PFSK-1 (cell line): ENCODE results near the gene ANKRD13B.

ENCODE experiments used
- FOXP2 ChIP-seq: optimal IDR thresholded peaks from 2 replicates; pipeline ENCODE3; 2011; ENCODE audit warnings: borderline replicate concordance, control low read depth, inconsistent platforms; ENCODE audit not compliant: insufficient read depth; ENCODE audit errors: extremely low read length, extremely low read depth
- POLR2AphosphoS5 ChIP-seq: IDR thresholded peaks from 2 replicates; pipeline ENCODE4 v1.6.1; 2012; ENCODE audit warnings: low read depth, mild to moderate bottlenecking, control low read depth, low read length, moderate library complexity
- REST ChIP-seq, 2 experiments: IDR thresholded peaks; 2 replicates each; pipeline versions ENCODE4 v1.6.1 to v1.8.0; 2011 to 2012; ENCODE audit warnings: low read depth in 2 of 2, low read length in 2 of 2, control low read depth in 1 of 2, inconsistent platforms in 1 of 2, mild to moderate bottlenecking in 1 of 2, moderate library complexity in 1 of 2; ENCODE audit not compliant: insufficient read depth in 1 of 2
- SIN3A ChIP-seq: IDR thresholded peaks from 2 replicates; pipeline ENCODE4 v1.6.1; 2012; ENCODE audit warnings: mild to moderate bottlenecking, low read length, moderate library complexity, borderline replicate concordance; ENCODE audit not compliant: insufficient read depth
- TAF1 ChIP-seq: IDR thresholded peaks from 2 replicates; pipeline ENCODE4 v1.6.1; 2012; ENCODE audit warnings: low read length, control low read depth, borderline replicate concordance; ENCODE audit not compliant: insufficient read depth

Gene ANKRD13B

GRCh38 chr17:29595107-29595942, 2.4 kb downstream of the ANKRD13B start:
- TF ChIP-seq SIN3A: no peak
- TF ChIP-seq TAF1: no peak
- no peak for TF ChIP-seq FOXP2
- TF ChIP-seq REST (IDR thresholded peaks at IDR 0.05; ENCODE audit: insufficient read depth in 1 of 2, low read depth in 2 of 2, low read length in 2 of 2): no peak
- no peak for TF ChIP-seq POLR2AphosphoS5

GRCh38 chr17:29595943-29596774, 3.2 kb downstream of the ANKRD13B start:
- no peak for TF ChIP-seq SIN3A

- TF ChIP-seq TAF1 (no peak), FOXP2 (no peak), SIN3A (no peak), POLR2AphosphoS5 (no peak), REST (IDR thresholded peaks at IDR 0.05; ENCODE audit: insufficient read depth in 1 of 2, low read depth in 2 of 2, low read length in 2 of 2) (no peak)
Observed at GRCh38 chr17:29596811-29597210, 3.9 kb downstream of the ANKRD13B start.

GRCh38 chr17:29597361-29598172, 4.6 kb downstream of the ANKRD13B start:
- TF ChIP-seq TAF1 (no peak), REST (IDR thresholded peaks at IDR 0.05; ENCODE audit: insufficient read depth in 1 of 2, low read depth in 2 of 2, low read length in 2 of 2) (no peak), POLR2AphosphoS5 (no peak), SIN3A (no peak), FOXP2 (no peak)

- no peak for TF ChIP-seq SIN3A
- no peak for TF ChIP-seq FOXP2
- TF ChIP-seq POLR2AphosphoS5: no peak
- TF ChIP-seq TAF1: no peak
- no peak for TF ChIP-seq REST (IDR thresholded peaks at IDR 0.05; ENCODE audit: insufficient read depth in 1 of 2, low read depth in 2 of 2, low read length in 2 of 2)
Observed at GRCh38 chr17:29603109-29603674, 10.3 kb downstream of the ANKRD13B start.
